KMS-11 (cell line): ENCODE measurements around the gene IGLL1.

ENCODE experiments used
- H2AFZ ChIP-seq: fragments of 200-600 bp; sonication (generic); 2 replicates; pipeline ENCODE4 v1.6.1; 2016; ENCODE audit warnings: antibody characterized with exemption, mixed run types, low read depth
- H3K27ac ChIP-seq: fragments of 200-600 bp; sonication (generic); 2 replicates; pipeline ENCODE4 v1.6.1; 2016; ENCODE audit warnings: mild to moderate bottlenecking, mixed run types
- H3K27me3 ChIP-seq: fragments of 200-600 bp; sonication (generic); 2 replicates; pipeline ENCODE4 v1.6.1; 2017; ENCODE audit warnings: mild to moderate bottlenecking, low read depth, mixed run types, moderate library complexity; ENCODE audit not compliant: insufficient read depth
- H3K36me3 ChIP-seq: fragments of 200-600 bp; sonication (generic); 2 replicates; pipeline ENCODE4 v1.6.1; 2017; ENCODE audit warnings: mild to moderate bottlenecking, mixed run types; ENCODE audit not compliant: insufficient read depth
- H3K4me1 ChIP-seq: fragments of 200-600 bp; sonication (generic); 2 replicates; pipeline ENCODE4 v1.6.1; 2016; ENCODE audit warnings: mild to moderate bottlenecking, low read depth, mixed run types; ENCODE audit not compliant: poor library complexity, severe bottlenecking
- H3K4me2 ChIP-seq: fragments of 200-600 bp; sonication (generic); 2 replicates; pipeline ENCODE4 v1.7.0; 2016; ENCODE audit warnings: mild to moderate bottlenecking, mixed run types
- H3K4me3 ChIP-seq: fragments of 200-600 bp; sonication (generic); IDR thresholded peaks from 2 replicates; pipeline ENCODE4 v1.6.1; 2017; ENCODE audit warnings: low read depth, low read length, mixed read lengths; ENCODE audit not compliant: insufficient read depth
- H3K79me2 ChIP-seq: fragments of 200-600 bp; sonication (generic); 2 replicates; pipeline ENCODE4 v1.6.1; 2016; ENCODE audit warnings: low read depth, mixed run types; ENCODE audit not compliant: insufficient read depth
- H3K9ac ChIP-seq: fragments of 200-600 bp; sonication (generic); 2 replicates; pipeline ENCODE4 v1.6.1; 2016; ENCODE audit warnings: mild to moderate bottlenecking, mixed run types
- H4K20me1 ChIP-seq: fragments of 200-600 bp; sonication (generic); 2 replicates; pipeline ENCODE4 v1.6.1; 2016; ENCODE audit warnings: mild to moderate bottlenecking, mixed run types; ENCODE audit not compliant: insufficient read depth
- TF ChIP-seq, protein P1 (sequence below): fragments of 200-600 bp; sonication (generic); conservative IDR thresholded peaks from 2 replicates; pipeline ENCODE4 v1.6.1; 2017; ENCODE audit warnings: low read depth, mild to moderate bottlenecking, antibody characterized with exemption, low read length, moderate library complexity, mixed read lengths

Gene IGLL1

DNA sequence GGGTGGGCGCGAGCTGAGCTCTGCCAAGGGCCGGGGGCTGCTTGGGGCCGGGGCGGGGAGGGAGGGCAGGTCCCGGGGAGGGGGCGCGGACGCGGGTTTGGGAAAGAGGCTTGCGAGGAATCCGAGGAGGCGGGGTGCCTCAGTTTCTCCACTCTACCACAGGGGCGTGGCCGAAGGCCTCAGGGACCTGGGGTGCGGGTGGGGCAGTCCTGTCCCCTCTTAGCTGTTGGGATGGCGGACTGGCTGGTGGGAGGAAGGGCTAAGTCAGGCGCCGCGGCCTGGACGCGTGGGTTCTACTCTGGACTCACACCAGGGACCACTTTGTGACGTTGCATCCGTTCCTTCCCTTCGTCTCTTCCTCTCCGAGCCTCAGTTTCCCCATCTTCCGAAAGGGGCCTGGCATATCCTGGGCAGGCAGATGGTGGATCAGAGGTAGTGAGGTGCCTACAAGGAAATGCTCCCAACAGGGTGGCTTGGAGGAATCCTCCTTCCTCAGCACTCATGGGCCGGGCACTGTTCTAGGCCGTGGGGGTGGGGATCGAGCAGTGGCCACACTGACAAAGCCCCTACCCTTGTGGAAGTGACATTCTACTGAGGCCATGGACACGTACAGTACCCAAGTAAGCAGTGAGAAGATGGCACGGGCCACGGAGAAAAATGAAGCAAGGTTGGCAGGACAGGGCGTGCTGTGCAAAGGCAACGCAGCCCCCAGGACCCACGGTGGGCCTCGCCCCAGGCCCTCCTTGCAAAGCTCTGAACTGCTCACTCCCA is 13.2 kb downstream of the IGLL1 start:
- Histone ChIP-seq H2AFZ (no peak overlapping the region), H3K4me2 (no peak overlapping the region), H3K36me3 (no peaks in the 10 kb centered on the region), H3K27me3 (peaks cover 6% of the 10 kb centered on the region; the same call in 1 of the 2 replicates), H4K20me1 (no peaks in the 10 kb centered on the region), H3K4me1 (no peaks in the 10 kb centered on the region), H3K79me2 (no peaks in the 10 kb centered on the region), H3K27ac (no peak overlapping the region), H3K4me3 (no peak overlapping the region), H3K9ac (no peak overlapping the region)
- TF ChIP-seq, protein P1, sequence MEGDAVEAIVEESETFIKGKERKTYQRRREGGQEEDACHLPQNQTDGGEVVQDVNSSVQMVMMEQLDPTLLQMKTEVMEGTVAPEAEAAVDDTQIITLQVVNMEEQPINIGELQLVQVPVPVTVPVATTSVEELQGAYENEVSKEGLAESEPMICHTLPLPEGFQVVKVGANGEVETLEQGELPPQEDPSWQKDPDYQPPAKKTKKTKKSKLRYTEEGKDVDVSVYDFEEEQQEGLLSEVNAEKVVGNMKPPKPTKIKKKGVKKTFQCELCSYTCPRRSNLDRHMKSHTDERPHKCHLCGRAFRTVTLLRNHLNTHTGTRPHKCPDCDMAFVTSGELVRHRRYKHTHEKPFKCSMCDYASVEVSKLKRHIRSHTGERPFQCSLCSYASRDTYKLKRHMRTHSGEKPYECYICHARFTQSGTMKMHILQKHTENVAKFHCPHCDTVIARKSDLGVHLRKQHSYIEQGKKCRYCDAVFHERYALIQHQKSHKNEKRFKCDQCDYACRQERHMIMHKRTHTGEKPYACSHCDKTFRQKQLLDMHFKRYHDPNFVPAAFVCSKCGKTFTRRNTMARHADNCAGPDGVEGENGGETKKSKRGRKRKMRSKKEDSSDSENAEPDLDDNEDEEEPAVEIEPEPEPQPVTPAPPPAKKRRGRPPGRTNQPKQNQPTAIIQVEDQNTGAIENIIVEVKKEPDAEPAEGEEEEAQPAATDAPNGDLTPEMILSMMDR, result no peak

DNA sequence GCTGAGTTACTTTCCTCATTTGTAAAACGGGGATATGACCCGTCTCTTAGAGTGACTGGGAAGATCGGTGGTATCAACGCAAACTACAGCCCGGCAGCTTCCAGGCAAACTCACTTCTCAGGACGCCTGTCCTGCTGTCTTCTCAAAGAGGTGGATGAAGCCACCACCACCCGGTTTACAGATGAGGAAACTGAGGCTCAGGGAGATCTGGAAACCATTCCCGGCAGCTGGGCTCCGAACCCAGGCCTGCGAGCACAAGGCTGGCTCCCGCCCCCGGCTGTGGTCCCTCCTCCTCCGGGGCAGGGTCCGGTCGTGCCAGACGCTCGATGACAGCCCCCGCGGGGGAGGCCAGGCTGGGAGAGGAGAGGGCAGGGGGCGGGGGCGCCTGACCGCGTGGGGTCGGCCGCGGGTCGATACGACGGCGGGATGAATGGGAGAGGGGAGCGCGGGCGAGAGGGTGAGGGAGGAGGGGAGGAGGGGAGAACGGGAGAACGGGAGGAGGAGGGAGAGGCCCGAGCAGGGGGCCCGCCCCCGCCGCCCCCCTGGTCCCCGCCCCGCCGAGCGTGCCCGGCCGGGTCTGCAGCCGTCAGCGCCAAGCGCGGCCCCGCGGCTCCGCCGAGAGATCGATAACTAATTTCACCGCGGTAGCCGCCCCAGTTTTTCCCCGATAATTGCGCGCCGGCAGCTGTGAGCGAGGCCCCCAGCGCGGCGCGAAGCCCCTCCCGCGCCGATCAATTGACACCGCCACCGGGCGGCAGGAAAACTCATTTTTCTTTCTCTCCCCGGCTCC is 14.0 kb downstream of the IGLL1 start:
- Histone ChIP-seq H3K4me3 (no peak overlapping the region), H3K4me2 (no peak overlapping the region), H3K79me2 (no peaks in the 10 kb centered on the region), H4K20me1 (no peaks in the 10 kb centered on the region), H3K27me3 (peaks cover 6% of the 10 kb centered on the region; the same call in 1 of the 2 replicates), H2AFZ (no peak overlapping the region), H3K4me1 (no peaks in the 10 kb centered on the region), H3K36me3 (no peaks in the 10 kb centered on the region), H3K27ac (no peak overlapping the region), H3K9ac (no peak overlapping the region)
- TF ChIP-seq, protein P1, result no peak

DNA sequence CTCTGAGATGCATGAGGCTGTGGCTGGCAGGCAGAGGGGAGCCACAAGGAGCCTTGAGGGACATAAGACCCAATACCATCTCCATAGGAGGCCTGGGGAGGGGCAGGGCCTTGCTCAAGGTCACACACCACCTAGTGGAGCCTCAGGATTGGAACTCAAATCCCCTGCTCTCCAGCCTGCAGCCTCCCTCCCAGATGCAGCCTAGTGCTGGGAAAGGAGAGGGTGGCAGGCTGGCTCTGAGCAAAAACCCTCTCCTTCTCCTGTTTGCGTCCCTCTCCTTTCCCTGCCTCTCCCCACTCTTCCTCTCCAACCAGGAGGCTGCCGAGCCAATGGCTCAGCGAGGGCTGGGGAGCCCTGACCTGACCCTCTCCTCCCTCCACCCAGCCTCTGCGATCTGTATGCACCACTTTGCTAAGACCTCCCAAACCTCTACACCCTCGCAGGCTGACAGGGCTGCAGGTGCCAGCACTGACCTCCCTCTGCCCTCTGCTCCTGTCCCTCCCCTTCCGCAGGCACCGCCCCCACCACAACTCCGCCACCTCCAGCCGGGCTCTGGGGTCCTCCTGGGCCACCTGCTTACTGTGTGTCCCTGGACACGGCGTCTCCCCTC is 14.7 kb downstream of the IGLL1 start:
- Histone ChIP-seq H4K20me1 (no peaks in the 10 kb centered on the region), H3K27ac (no peak overlapping the region), H3K4me3 (no peak overlapping the region), H3K9ac (no peak overlapping the region), H2AFZ (no peak overlapping the region), H3K4me2 (no peak overlapping the region), H3K79me2 (no peaks in the 10 kb centered on the region), H3K36me3 (no peaks in the 10 kb centered on the region), H3K4me1 (no peaks in the 10 kb centered on the region), H3K27me3 (peaks cover 6% of the 10 kb centered on the region; the same call in 1 of the 2 replicates)
- TF ChIP-seq, protein P1, result no peak

DNA sequence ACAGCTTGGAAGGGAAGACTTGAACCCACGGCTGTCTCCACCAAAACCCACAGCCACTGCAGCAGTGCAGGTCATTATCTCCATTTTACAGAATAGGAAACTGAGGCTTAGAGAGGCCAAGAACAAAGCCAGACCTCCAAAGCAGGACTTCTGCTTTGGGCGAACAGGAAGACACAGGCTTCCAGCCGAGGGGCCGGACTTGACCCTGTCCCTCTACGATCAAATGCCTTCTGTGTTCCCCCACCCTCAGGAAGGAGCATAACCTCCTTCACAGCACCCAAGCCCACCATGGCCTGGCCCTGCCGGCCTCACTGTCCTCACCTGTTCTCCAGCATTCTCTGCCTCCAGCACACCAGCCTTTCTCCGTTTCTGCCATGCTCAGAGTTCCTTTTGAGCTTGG is 15.8 kb downstream of the IGLL1 start:
- Histone ChIP-seq H3K4me3 (no peak overlapping the region), H3K4me2 (no peak overlapping the region)

More for the DNA sequence above, 15.8 kb downstream of the IGLL1 start:
- Histone ChIP-seq H3K27ac (no peak overlapping the region), H3K36me3 (no peaks in the 10 kb centered on the region), H4K20me1 (no peaks in the 10 kb centered on the region), H3K27me3 (peaks cover 6% of the 10 kb centered on the region; the same call in 1 of the 2 replicates), H3K79me2 (no peaks in the 10 kb centered on the region), H3K4me1 (no peaks in the 10 kb centered on the region), H2AFZ (no peak overlapping the region), H3K9ac (no peak overlapping the region)
- TF ChIP-seq, protein P1, result no peak
